ENCODE measurements around the gene TCHP.
"Not testable (repeated sequence)": the region's sequence is repeated elsewhere in the genome, so short reads cannot be mapped to it uniquely, and the experiment has no call there.

Gene TCHP, protein sequence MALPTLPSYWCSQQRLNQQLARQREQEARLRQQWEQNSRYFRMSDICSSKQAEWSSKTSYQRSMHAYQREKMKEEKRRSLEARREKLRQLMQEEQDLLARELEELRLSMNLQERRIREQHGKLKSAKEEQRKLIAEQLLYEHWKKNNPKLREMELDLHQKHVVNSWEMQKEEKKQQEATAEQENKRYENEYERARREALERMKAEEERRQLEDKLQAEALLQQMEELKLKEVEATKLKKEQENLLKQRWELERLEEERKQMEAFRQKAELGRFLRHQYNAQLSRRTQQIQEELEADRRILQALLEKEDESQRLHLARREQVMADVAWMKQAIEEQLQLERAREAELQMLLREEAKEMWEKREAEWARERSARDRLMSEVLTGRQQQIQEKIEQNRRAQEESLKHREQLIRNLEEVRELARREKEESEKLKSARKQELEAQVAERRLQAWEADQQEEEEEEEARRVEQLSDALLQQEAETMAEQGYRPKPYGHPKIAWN

DNA sequence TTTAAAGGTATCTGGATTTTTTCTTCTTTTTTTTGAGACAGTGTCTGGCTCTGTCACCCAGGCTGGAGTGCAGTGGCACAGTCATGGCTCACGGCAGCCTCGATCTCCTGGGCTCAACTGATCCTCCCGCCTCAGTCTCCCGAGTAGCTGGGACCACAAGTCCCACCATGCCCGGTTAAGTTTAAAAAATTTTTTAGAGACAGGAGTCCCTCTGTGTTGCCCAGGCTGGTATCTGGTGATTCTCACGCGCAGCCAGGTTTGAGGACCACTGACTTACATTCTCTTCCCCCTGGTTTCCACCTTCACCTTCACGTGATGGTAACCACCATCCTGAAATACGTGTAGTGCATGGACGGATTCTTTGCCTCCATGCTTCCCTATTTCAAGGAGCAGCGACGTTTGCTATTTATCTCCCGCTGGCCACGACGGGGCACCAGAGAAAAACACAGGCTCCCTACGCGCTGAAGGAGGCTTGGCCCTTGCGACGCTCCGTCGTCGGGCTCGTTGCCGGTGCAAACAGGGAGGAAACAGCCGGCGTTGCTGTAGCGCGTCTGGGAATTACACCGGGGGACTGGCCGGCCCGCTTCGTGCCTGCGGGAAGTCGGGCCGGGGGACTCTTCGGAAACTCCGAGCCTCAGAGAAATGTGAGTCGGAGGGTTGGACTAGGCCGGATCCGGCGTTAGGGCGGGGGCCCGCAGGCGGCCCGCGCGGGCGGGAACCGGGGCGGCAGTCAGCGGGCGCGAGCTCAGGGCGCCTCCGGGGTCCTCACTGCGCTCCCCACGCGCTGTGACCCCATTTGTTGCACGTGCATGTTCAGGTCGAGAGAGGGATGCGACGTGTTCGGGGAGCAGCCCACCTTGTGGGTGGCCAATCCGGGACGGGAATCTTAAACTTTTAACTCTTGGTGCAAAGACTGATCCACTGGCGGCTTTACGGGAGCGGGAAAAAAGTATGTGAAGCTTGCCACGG lies at the start of gene TCHP:
Gene TCHP (plus strand): TSS at position 492 of the 969 bp plus-strand sequence. CDS start 2,753 bp downstream, outside the sequence.
- DNase-seq (ENCODE audit: low read depth in 2 of 2): peak; percentile 51 to 65

DNA sequence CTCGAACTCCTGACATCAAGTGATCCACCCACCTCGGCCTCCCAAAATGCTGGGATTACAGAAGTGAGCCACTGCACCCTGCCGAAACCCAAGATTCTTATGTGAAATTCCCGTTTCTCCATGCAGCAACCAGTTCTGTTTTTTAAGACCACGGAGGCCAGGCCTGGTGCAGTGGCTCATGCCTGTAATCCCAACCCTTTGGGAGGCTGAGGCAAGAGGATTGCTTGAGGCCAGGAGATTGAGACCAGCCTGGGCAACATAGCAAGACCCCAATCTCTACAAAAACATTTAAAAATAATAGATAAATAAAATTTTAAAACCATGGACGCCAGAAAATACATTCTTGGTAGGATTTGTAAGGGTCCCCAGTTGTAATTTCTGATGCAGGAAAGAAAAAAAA lies 49.6 kb upstream of the TCHP start:
- not testable (repeated sequence) for DNase-seq (ENCODE audit: low read depth in 2 of 2)

DNA sequence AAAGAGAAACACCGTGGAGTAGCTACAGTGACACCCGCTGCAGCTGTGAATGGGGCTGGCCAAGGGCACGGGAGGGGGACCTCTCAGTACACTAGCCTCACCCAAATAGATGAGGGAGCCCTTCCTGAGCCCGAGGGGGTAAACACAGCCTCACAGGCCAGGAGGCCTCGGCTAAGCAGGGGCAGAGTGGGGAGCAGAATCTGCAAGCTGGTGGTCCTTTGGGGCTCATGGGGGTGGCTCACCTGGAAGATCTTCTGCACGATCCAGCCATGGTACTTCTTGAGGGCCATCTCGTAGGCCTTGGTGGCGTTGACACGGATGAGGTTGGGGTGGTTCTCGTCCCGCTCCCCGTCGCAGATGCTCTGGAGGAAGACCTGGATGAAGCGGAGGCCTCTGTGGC lies 44.7 kb upstream of the TCHP start:
- DNase-seq (ENCODE audit: low read depth in 2 of 2): no peak

DNA sequence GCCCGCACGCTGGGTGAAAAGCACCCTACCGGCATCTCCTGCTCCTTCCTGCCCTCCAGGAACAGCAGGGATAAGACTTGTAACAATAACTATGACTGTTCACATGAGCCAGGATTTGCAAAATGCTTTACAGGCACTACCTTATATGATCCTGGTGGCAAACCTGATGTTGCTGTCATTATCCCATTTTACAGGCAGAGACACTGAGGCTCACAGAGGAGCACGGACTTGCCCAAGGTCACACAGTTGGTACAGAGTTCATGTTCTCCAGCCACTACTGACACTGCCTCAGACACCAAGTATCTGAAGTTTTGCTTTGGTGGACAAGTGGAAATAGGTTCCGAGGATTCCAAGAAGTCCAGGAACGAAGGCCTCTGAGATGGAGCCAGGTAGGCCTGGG lies 42.4 kb upstream of the TCHP start:
- DNase-seq (ENCODE audit: low read depth in 2 of 2): no peak

DNA sequence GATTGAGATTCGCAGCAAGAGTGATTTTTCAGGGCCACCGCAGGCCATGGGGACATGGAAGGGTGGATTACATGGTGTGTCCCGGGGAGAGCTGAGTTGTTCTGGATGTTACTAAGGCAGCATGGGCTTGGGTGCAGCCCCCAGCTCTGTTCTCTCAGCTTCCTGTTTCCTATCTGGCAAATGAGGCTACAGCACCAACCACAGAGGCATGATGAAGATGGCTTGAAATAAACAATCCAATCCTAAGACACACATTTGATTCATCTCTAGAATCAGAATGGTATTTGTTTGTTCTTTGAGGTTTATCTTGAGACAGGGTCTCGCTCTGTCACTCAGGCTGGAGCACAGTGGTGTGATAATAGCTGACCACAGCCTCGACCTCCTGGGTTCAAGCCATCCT lies 41.3 kb upstream of the TCHP start:
- DNase-seq (ENCODE audit: low read depth in 2 of 2): no peak

DNA sequence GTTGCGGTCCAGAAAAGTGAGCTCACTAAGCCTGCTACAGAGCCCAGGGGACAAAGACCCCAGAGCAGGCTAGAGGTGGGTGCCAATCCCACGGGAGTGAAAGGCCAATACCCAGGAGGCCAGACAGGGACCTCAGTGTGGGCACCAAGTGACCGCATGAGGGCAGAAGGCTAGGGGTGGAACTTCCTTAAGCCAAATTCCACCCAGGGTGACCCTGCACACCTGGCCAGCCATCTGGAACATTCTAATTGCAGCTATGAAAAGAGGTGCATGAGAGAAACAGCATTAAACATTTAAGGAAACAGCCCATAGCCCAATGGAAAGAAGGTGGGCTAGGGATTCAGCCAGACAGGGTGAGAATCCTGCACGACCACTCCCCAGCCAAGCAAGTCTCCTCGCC lies 39.1 kb upstream of the TCHP start:
- no peak for DNase-seq (ENCODE audit: low read depth in 2 of 2)

DNA sequence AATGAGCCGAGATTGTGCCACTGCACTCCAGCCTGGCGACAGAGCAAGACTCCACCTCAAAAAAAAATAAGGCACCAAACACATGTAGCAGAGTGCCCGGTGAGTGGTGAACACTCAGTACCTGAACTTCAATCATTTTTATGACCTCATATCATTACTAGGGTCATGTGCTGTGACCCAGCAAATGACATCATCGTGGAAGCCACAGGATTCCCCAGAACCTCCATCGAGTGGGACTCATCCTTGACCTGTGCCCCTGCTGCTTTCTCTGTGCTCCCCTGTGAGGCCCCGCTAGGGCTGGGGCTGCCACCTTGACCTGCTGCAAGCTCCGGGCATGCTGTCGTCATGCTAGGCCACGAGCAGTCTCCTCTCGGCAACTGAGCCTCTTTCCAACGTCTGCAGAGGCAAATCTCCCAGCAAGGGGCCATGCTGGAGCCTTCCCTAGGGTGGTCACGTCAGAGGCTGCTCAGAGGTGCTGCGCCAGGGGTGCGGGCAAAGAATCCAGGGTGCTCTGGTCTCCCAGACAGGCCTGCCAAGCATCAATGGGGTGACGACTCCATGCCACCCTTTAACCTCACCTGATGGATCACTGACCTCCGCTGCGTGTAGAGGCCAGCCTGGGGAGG lies 38.3 kb upstream of the TCHP start:
- DNase-seq (ENCODE audit: low read depth in 2 of 2): no peak

DNA sequence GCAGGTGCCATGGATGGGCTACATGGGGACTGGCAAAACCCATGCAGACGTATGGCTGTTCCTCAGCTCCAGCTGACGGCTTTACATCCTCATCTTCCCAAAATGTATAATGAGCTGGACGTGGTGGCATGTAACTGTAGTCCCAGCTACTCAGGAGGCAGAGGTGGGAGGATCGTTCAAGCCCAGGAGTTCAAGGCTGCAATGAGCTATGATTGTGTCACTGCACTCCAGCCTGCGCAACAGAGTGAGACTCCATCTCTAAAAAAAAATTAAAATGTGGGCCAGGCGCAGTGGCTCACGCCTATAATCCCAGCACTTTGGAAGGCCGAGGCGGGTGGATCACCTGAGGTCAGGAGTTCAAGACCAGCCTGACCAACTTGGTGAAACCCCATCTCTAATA lies 37.6 kb upstream of the TCHP start:
- DNase-seq (ENCODE audit: low read depth in 2 of 2): not testable (repeated sequence)

DNA sequence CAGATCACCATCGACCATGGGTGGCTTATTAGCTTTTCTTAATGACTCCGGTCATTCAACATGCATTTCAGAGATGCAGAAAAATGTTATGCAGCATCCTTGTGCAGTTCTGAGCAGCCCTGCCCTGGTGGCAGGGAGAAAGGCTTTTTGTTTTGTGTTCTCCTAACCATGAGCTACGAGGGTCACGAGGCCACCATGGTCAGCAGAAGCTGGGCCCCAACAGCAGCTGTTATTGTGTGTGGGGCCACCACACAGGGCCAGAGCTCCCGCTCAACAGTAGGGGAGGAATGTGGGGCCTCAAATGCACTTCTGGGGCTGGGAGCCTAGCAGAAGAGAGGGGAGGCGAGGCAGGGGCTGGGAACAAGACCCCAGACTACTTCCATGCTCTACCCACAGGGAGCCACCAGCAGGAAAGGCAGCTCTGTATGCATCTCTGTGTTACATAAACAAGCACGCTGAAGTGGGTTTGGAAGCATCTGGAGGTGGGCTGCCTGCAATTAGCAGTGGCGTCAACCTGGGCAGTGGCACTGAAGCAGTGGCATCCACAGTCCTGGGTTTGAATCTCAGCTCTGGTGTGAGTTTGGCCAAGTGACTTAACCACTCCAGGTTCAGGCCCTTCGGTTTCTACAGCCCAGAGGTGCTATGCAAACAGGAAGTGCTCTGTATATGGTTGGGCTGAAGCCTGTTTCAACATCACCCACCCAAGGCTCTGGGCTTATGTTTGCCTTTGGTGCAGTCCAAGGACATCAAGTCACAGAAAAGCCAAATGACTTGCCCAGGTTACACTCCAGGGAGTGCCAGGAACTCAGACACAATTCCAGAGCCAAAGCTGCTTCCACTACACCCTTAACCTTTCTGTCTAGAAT lies 36.0 kb upstream of the TCHP start:
- DNase-seq (ENCODE audit: low read depth in 2 of 2): no peak

DNA sequence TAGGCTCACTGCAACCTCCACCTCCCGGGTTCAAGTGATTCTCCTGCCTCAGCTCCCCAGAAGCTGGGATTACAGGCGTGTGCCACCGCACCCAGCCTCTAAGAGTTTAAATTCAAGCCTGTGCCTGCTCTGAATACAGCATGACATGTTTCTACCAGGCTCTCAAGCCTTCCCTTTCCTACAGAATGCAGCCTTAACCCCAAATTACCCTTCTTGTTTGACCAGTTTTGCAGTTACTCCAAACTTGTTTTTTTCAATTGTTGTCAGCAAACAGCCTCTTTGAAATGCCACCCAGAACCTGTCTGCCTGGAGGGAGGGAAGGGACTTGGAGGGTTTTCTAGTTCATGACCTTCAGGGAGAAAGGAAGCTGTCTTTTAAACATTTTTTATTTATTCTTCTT lies 35.2 kb upstream of the TCHP start:
- no peak for DNase-seq (ENCODE audit: low read depth in 2 of 2)

DNA sequence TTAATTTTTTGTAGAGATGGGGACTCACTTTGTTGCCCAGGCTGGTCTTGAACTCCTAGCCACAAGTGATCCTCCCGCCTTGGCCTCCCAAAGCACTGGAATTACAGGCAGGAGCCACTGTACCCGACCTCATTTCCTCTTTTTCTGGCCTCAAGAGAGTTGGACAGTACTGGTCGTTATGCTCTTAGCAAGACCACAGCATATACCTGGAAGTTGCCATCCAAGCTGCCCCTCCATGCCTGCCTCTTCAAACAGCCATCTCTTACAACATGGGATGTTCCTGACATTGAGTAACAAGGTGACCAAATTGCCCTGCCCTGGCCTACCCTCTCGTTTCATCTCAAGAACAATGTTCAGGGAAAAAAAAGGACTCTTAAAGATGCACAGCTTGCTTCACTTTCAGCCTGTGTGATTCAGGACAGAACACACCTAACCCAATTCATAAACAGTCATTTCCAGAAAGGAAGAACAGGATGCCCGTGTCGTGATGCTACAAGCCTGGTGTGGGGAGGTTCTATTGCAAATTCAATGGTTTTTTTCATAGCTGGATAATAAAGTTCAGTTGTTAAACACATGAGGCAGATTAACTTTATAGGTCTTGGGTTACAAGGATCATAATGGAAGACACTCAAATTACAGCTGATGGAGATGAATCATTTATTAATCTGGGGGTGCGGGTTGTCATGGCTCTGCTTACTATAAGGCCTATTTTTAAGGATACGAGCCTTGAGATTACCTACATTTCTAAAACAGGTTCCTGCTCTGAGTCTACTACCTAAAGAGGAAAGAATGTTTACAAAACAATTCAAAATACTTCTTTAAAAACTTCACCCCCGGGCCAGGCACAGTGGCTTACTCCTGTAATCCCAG lies 31.7 kb upstream of the TCHP start:
- DNase-seq (ENCODE audit: low read depth in 2 of 2): no peak

DNA sequence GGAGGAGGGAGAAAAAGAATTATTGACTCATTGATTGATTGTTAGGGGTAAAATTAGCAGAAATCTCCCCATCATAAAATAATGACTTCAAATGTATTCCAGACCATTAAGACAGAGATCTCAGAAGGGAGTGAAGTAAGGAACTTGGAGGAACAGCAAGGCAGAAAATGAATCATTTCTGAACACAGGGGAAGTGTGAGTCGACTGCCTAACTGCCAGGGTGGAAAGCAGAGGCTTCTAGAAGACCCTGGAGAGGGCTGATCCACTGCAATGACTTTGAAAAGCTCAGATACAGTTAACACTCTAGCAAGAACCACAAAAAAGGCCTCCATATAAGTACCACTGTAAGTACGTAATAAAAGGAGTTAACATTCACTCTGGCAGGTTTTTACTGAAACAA lies 29.4 kb upstream of the TCHP start:
- no peak for DNase-seq (ENCODE audit: low read depth in 2 of 2)

DNA sequence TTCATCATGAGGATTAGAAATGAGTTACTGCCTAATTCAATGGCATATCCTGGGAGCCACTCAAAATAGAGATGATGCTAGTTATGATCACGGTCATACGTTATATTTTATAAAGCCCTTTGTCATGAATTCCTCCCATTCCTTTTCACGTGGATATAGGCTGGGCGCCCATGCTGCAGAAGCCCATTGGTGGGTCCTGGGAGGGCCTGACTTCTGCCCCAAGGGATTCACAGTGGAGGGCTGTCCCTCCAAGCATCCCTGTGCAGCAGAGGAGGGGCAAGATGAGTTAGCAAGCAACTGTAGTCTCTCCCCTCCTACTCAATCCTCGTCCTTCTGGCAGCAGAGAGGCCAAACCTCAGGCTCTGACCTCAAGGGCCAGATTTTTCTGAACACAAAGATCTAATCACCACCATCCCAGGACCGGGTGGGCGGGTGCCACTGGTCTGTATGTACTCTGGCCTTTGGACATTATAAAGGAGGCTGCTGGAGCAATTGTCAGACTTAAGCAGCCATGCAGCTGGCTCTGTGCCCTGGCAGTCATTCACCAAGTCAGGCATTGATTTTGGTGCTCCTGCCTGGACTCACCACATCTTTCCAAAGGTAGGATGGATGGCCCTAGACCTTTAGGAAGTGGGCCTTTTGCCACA lies 28.3 kb upstream of the TCHP start:
- no peak for DNase-seq (ENCODE audit: low read depth in 2 of 2)

DNA sequence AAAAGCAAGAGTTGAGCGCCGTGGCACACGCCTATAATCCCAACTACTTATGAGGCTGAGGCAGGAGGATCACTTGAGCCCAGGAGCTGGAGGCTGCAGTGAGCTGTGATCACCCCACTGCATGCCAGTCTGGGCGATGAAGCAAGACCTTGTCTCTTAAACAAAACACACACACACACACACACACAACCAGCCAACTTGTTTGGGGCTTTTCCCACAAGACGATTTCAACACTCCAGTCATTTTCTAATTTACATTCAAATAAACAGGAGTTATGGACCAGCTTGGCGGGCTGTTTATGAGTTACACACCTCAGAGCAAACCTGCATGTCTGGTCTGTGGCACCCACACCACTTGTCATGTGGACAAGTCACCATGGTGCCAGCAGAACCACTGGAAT lies 26.4 kb upstream of the TCHP start:
- no peak for DNase-seq (ENCODE audit: low read depth in 2 of 2)

DNA sequence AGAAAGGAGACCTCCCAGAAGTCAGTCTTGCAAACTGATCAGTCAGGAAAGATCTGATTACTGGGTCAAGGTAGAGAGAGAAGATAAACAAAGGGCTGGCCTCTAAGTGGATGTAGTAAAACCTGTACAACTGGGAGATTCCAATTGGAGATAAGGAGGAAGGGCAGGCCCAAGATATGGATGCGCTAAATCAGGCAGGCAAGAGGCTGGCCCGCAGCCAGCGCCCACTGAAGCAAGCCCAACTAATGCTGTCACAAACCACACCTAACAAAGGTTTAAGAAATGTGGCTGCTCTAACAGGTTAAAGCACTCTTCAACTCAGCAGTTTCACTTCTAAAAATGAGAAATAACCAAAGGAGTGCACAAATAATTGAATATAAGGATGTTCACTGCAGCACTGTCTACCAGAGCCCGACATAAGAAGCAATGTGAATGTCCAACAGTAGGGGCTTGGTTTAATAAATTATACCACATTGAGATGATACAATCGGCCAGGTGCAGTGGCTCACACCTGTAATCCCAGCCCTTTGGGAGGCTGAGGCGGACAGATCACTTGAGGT lies 24.4 kb upstream of the TCHP start:
- DNase-seq (ENCODE audit: low read depth in 2 of 2): no peak

DNA sequence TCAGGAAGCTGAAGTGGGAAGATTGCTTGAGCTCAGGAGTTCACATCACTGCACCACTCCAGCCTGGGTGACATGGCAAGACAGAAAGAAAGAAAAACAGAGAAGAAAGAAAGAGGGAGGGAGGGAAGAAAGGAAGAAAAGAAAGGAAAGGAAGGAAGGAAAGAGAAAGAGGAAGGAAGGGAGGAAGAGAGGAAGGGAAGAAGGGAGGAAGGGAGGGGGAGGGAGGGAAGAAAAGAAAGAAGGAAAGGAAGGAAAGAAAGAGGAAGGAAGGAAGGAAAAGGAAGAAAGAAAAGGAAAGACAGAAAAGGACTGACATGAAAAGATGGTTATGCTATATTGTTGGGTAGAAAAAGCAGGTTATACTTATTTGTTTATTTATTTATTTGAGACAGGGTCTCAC lies 23.7 kb upstream of the TCHP start:
- DNase-seq (ENCODE audit: low read depth in 2 of 2): no peak

DNA sequence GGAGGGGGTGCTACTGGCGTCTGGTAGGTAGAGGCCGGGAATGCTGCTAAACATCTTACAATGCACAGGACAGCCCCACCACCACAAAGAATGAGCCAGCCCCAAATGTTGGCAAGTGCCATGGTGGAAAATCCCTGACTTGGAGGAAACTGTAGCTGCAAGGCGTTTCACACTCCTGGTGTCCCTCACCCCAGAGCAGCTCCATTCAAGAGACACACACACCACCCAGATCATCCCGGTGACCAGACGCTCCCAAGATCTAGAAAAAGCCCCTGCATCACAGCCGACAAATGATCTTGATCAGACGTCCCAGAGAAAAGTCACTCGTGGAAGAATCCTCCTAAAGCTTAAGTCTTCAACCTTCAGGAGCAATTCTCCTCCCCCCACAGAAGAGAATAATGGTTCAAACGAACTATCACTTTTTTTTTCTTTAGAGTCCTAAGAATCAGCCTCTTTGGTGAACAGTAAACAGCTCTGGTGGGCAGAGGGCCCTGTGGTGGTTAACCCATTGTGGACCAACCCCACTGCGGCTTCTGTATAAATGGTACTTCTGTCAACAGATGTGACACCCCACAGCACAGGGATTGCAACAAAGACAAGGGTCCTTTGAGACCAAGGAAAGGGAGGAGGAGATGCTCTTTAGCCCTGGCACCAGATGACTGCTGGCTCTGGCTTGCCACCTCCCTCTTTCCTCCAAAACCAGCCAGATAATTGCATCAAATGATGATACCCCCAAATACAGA lies 22.4 kb upstream of the TCHP start:
- no peak for DNase-seq (ENCODE audit: low read depth in 2 of 2)

DNA sequence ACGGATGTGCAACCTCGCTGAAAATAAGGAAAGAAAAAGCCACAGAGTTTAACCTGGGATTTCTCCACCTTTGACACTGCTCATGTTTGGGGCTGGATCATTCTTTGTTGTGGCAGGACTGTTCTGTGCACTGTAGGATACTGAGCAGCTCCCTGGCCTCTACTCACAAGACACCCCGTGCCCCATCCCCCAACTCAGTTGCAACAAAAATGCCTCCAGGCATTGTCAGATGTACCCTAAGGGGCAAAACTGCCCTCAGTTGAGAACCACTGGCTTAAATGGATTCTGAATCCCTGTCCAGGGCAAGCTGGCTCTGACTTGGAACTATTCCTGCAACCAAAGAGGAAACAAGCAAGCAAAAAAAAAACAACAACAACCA lies 21.8 kb upstream of the TCHP start:
- no peak for DNase-seq (ENCODE audit: low read depth in 2 of 2)

DNA sequence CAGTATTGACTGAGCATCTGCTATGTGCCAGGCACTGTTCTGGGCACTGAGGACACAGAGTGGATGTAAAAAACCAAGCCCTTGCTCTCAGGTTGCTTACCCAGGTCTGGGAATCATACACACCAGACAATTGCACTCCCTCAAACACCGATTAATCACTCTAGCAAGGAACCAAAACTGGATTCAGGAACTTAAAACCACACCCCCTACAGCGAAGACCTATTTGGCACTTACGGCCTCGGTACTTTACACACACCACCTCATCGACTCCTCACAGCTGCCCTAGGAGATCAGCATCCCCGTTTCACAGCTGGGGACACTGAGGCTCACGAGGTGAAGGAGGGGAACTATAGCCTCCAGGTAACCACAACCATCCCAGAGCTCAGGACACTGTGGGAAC lies 21.3 kb upstream of the TCHP start:
- no peak for DNase-seq (ENCODE audit: low read depth in 2 of 2)
